ENCODE data around the gene GPR162.
A peak's percentile ranks its signal among the peaks of the same experiment; 100 is the strongest.

The GPR162 gene

DNA sequence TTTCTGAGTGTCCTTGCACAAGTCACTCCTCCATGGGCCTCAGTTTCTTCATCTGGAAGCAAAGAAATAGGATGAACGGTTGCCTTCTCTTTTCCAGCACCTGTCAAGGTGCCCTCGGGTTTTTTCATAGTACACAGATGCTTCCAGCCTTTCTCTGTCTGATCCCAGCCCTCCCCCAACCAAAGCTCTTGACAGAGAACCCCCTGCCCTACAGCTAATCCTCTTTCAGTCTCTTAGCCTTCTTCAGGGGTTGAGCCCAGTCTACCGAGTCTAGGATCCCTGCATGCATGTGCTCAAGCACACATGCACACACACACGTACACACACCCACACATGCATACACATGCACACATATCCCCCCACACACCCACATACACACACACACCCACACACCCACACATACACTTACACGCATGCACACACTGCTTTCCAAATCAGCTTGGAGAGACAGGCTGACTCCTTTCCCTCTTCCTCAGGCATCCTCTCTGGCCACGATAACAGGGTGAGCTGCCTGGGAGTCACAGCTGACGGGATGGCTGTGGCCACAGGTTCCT, 24.8 kb downstream of the GPR162 start:
- TF ChIP-seq, protein P1, sequence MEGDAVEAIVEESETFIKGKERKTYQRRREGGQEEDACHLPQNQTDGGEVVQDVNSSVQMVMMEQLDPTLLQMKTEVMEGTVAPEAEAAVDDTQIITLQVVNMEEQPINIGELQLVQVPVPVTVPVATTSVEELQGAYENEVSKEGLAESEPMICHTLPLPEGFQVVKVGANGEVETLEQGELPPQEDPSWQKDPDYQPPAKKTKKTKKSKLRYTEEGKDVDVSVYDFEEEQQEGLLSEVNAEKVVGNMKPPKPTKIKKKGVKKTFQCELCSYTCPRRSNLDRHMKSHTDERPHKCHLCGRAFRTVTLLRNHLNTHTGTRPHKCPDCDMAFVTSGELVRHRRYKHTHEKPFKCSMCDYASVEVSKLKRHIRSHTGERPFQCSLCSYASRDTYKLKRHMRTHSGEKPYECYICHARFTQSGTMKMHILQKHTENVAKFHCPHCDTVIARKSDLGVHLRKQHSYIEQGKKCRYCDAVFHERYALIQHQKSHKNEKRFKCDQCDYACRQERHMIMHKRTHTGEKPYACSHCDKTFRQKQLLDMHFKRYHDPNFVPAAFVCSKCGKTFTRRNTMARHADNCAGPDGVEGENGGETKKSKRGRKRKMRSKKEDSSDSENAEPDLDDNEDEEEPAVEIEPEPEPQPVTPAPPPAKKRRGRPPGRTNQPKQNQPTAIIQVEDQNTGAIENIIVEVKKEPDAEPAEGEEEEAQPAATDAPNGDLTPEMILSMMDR (IDR thresholded peaks at IDR 0.05; ENCODE audit: extremely low read depth, missing control alignments) = no peak
- DNase-seq (ENCODE audit: low spot score) = no peak

DNA sequence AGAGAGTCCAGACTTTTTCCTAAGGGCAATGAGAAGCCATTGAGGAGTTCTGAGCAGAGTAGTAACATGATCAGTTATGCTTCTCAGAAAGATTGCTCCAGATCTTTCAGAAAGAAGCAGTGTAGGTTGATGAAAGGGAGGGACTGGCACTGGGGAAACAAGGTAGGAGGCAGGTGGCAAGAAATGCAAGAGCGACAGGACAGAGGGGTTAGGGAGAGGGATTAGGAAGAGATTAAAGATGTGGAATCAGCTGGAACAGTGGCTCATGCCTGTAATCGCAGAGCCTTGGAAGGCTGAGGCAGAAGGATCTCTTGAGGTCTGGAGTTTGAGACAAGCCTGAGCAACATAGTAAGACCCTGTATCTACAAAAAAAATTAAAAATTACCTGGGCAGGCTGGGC, 26.1 kb downstream of the GPR162 start:
- DNase-seq (ENCODE audit: low spot score) = no peak
- TF ChIP-seq, protein P1 (IDR thresholded peaks at IDR 0.05; ENCODE audit: extremely low read depth, missing control alignments) = no peak

- TF ChIP-seq, protein P1 (IDR thresholded peaks at IDR 0.05; ENCODE audit: extremely low read depth, missing control alignments) = no peak
Observed at GRCh38 chr12:6849427-6849826, 27.8 kb downstream of the GPR162 start.

GRCh38 chr12:6849976-6850560, 28.4 kb downstream of the GPR162 start:
- TF ChIP-seq, protein P1 (IDR thresholded peaks at IDR 0.05; ENCODE audit: extremely low read depth, missing control alignments) = no peak
- no peak for DNase-seq (ENCODE audit: low spot score)

More at GRCh38 chr12:6849427-6849826, 27.8 kb downstream of the GPR162 start:
- DNase-seq (ENCODE audit: low spot score) = no peak

- TF ChIP-seq, protein P1 (IDR thresholded peaks at IDR 0.05; ENCODE audit: extremely low read depth, missing control alignments) = no peak
- DNase-seq (ENCODE audit: low spot score) = no peak
Observed at GRCh38 chr12:6850796-6851152, 29.2 kb downstream of the GPR162 start.

DNA sequence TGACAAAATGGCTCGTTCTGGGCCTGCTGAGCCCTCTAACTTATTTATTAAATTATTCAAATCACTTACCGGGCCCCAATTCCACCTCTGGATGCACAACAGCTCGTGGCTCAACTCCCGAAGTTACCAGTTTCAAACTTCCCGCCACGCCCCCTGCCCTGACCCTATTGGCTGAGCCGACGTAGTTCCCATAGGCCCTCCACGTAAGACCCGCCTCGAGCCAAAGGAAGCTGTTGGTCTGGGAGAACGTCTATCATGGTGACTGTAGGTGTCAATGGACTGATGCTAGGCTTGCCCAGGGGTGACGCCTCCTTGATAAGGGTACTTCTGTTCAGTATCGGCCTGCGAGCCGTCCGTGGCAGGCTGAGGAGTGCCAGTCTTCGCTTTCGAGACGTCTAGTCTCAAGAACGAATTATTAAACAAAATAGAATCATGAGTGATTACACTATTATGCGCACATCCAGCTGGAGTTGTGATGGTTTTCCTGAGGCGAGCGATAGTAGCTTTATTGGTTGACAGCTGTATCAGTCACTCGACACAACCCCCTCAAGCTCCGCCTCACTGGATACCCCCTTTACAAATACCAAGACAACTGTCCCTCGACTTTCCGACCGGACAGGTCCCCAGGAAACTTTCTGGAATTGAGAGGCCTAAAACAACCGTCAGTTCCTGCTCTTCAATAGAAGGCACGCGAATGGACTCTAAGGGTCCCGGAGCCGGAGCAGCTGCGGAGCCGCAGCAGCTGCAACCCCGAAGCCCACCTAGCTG, 29.7 kb downstream of the GPR162 start, which contains the start of gene CDCA3:
CDCA3 (minus strand) TSS at position 134 of the 768 bp plus-strand sequence. CDS start 334 bp downstream, outside the sequence.
- TF ChIP-seq, protein P1 (IDR thresholded peaks at IDR 0.05; ENCODE audit: extremely low read depth, missing control alignments) = no peak
- peak; percentile 99 for DNase-seq (ENCODE audit: low spot score)

All from GM20000 (cell line).